HG03135 (cell line): ENCODE measurements around the gene RCC2.

Experiments used
- ATAC-seq: cut with Tn5 transposase; IDR thresholded peaks from one replicate; pipeline ENCODE4 v1.9.1; 2021; ENCODE audit warnings: mild to moderate bottlenecking, moderate library complexity; ENCODE audit not compliant: unreplicated experiment

RCC2 gene

DNA sequence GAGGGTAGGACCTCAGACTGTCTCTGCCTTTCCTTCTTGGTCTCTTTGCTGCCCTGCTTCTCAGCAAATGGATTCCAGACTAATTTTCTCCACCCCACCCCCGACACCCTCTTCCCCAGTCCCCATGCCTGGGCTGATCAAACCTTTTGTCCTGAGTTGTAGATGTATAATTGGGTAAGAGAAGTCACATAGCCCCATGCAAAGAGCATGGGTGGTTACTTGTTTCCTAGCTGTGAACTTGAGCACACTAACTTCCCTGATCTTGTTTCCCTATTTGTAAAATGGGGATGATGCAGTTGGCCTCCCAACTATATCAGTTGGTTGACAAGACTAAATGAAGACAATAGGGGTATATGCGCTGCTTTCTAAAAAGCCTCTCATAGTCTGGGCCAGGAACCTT is 58.3 kb downstream of the RCC2 start:
- ATAC-seq, result no peak

GRCh38 chr1:17377325-17377953 is 62.0 kb downstream of the RCC2 start:
- no peak for ATAC-seq

- ATAC-seq, result no peak
These were observed 63.8 kb downstream of the RCC2 start for GRCh38 chr1:17375651-17376050.

DNA sequence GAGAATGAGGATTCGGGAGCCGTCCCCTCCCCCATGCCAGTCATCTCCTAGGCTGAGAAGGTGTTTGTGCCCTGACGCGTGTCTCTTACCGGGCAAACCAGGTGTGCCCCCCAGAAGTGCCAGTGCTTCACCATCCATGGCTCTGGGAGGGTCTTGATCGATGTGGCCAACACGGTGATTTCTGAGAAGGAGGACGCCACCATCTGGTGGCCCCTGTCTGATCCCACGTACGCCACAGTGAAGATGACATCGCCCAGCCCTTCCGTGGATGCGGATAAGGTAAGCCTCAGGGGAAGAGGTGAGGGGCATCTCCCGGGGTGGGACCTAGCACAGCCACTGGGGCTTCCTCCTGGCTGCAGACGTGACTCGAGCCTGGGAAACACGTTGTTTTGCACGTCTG is 66.5 kb downstream of the RCC2 start:
- ATAC-seq, result no peak

DNA sequence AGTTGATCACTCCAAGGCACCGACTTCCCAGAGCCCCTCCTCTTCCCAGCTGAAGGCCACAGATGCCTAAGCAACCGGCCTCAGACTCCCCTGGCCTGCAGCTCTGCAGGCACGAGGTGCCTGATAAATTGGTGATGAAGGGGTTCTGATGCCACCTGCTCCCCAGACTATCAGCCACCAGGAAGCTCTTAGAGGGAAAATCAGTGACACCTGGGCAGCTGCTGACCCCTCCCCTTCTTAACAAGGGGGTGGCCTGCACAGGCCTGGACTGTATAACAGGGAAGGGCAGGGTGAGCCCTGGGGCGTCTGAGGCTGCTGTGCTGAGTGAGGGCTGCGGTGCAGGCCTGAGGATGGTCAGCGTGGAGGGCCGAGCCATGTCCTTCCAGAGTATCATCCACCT is 67.6 kb downstream of the RCC2 start, which contains the start of gene PADI6:
Gene PADI6 (plus strand): TSS at position 301 of the 400 bp plus-strand sequence. CDS start 50 bp downstream, at position 351.
- no peak for ATAC-seq

DNA sequence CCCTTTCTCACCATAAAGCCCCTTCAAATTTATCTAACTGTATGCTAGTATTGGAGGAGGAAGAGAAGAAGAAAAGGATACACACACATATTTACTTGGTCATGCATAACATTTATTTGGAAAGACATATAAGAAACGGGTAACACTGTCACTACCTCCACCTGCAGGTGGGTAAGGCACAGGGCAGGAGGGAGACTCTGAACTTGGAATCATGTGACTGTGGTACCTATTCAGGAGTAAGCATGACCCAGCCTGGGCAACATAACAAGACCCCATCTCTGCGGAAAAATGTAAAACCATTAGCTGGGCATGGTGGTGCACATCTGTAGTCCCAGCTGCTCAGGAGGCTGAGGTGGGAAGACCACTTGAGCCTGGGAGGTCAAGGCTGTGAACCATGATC is 68.9 kb downstream of the RCC2 start:
- ATAC-seq, result no peak

DNA sequence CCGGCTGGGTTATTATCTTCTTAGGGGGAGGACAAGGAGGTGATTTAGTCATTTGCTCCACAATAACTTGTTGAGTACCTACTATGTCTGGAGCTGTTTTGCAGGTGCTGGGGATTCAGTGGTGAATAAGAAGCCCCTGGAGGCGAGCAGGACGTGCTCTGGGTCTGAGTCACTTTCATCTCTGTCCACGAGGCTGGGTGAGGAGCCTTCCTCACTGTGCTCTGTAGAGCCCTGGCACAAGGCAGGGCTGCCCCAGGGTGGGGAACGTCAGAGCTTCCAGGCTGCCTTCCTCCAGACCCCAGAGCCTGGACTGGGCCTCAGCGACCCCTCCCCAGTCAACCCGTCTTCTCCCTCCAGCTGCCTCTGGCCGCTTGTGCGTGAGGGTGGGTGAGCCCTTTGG is 70.0 kb downstream of the RCC2 start:
- no peak for ATAC-seq

GRCh38 chr1:17365293-17365692 is 74.2 kb downstream of the RCC2 start:
- ATAC-seq, result no peak

DNA sequence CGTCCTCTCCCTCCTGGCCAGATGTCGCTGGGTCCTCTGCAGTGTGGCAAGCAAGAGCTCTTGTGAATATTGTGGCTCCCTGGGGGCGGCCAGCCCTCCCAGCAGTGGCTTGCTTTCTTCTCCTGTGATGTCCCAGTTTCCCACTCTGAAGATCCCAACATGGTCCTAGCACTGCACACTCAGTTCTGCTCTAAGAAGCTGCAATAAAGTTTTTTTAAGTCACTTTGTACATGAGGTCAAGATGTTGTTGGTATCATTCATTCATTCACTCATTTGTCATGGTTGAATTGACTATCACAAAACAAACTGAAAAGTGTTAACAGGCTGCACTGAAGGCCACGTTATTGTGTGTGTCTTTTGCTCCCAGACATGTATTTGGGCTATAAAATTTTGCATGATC is 75.7 kb downstream of the RCC2 start:
- ATAC-seq, result no peak

DNA sequence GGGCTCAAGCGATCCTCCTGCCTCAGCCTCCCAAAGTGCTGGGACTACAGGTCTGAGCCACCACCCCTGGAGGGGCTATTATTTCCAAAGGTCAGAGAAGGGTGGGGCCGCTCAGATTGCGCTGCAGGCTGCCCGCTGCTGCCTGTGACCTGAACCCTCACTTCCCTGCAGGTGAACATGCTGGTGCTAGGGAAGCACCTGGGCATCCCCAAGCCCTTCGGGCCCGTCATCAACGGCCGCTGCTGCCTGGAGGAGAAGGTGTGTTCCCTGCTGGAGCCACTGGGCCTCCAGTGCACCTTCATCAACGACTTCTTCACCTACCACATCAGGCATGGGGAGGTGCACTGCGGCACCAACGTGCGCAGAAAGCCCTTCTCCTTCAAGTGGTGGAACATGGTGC is 76.1 kb downstream of the RCC2 start:
- ATAC-seq, result no peak

- no peak for ATAC-seq
These were observed 77.8 kb downstream of the RCC2 start for GRCh38 chr1:17361687-17362086.

DNA sequence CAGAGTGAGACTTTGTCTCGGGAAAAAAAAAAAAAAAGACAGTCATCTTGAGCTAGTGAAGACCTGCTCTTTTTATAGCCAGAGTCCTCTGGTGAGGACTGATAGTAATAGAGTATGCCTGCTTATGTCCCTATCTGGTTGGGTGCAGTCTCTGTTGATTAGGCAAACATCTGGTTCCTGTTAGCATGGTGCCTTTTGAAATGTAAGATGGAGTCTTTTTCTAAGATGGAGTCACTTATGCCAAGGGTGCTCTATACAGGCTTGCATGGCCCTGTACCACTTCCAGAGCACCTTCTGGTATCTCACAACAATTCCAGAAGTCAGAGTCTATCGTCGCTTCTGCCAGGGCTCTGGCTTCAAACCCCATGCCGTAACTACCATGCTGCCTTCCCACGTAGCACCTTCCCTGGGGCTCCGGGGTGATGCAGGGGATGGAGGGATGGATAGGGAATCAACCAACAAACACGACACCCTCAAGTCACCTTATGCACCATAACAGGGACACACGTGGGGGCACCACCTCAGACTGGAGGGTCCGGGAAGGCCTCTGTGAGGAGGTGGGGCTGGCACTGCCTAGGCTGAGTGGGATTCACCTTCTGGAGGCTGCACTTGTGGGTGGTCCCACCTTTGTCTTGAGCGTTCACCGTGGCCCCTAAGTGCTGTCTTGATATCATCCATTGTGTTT is 79.1 kb downstream of the RCC2 start:
- no peak for ATAC-seq

GRCh38 chr1:17359808-17360207 is 79.7 kb downstream of the RCC2 start:
- no peak for ATAC-seq

DNA sequence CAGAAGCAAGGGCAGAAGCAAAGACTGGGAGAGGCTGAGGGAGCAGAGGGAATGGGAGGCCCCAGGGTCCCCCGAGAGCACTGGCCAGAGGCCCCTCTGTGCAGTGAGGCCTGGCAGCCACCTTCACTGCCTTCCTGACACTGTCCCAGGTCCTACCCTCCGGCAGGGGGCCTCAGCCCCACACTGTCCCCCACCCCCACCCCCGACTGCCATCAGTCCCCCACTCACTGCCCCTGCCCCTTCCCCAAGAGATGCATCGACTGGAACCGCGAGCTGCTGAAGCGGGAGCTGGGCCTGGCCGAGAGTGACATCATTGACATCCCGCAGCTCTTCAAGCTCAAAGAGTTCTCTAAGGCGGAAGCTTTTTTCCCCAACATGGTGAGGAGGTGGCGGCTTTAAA is 80.4 kb downstream of the RCC2 start:
- ATAC-seq, result no peak

DNA sequence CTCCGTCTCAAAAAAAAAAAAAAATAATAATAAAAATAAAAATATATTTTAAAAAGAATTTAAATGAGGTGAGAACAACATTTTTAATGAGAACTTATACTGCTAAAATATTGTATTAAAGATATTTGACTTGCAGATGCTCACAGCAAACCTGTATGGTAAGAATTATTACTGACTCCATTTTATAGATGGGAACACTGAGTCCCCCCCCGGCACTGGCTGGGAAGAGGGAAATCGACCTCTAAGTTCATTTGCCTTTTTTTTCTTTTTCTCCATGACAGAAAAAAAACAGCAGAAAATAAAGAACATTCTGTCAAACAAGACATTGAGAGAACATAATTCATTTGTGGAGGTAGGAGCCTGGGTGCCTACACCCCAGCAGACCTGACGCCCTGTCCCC is 80.9 kb downstream of the RCC2 start:
- ATAC-seq, result no peak
